Epithelial cell of esophagus (primary cell): ENCODE measurements around the gene CELF1.

Experiments used
- DNase-seq: peaks from one replicate; pipeline ENCODE4 v3.0.0; 2010; ENCODE audit warnings: low read depth
- H3K4me3 ChIP-seq: 2 replicates; pipeline ENCODE4 v1.5.1; 2011; ENCODE audit warnings: mild to moderate bottlenecking, low read length, control low read depth
- TF ChIP-seq, protein P1 (sequence below): IDR thresholded peaks from 2 replicates; pipeline ENCODE4 v1.5.1; 2011; ENCODE audit warnings: low read depth, mild to moderate bottlenecking, low read length, control low read depth, inconsistent platforms; ENCODE audit not compliant: insufficient read depth; ENCODE audit errors: missing control alignments

The CELF1 gene

DNA sequence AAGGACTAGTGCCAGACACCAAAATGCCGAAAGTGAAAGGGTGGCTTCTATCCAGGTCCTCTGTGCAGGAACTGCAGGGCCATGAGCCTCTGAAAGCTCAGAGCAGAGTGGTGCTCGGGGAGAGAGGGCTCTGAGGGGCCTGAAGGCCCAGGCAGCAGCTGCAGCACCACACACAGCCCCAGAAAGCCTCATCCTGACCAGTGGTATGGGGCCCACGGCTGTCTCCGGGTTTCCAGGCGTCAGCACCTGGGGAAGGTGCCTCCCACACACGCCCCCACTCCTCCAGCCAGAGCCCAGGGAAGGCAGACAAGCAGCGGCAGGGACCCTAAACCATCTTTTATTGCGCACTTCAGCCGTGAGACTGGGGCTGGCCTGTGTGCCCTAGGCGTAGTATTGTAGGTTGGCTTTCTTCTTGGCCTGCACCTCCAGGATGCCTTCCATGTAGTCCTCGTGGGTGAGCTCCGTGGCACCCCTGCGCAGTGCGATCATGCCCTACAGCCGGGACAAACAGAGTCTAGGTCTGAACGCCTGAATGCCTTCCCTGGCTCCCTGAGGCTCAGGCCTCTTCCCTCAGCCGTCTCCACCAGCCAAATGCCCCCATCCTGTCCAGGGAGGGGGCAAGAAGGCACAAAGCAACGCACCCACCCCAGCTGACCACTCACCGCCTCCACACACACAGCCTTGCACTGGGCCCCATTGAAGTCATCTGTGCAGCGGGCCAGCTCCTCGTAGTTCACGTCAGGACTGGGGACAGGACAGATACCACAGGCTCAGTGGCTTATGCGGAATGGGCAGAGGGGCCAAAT, 134.3 kb downstream of the CELF1 start:
- H3K4me3 ChIP-seq = no peak overlapping the region
- no peak for DNase-seq
- TF ChIP-seq, protein P1, sequence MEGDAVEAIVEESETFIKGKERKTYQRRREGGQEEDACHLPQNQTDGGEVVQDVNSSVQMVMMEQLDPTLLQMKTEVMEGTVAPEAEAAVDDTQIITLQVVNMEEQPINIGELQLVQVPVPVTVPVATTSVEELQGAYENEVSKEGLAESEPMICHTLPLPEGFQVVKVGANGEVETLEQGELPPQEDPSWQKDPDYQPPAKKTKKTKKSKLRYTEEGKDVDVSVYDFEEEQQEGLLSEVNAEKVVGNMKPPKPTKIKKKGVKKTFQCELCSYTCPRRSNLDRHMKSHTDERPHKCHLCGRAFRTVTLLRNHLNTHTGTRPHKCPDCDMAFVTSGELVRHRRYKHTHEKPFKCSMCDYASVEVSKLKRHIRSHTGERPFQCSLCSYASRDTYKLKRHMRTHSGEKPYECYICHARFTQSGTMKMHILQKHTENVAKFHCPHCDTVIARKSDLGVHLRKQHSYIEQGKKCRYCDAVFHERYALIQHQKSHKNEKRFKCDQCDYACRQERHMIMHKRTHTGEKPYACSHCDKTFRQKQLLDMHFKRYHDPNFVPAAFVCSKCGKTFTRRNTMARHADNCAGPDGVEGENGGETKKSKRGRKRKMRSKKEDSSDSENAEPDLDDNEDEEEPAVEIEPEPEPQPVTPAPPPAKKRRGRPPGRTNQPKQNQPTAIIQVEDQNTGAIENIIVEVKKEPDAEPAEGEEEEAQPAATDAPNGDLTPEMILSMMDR = no peak

DNA sequence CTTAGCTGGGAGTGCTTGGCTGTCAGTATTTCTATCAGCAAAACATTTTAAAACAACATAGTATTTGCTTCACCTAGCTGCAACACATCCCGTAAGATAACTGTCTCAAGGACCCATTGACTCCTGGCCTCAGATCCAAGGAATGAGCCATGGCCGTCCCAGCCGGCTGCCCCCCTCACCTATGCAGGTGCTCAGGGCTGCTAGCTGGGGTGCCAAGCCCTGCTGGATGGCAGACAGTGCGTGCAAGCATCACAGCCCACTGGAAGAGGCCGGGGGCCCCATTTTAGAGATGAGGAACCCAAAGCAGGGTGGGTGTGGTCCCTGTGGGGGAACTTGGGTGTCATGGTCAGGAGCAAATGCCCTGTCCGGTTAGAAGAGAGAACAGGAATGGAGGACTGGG, 135.2 kb downstream of the CELF1 start:
- no peak overlapping the region for H3K4me3 ChIP-seq
- DNase-seq = no peak
- TF ChIP-seq, protein P1 = no peak

DNA sequence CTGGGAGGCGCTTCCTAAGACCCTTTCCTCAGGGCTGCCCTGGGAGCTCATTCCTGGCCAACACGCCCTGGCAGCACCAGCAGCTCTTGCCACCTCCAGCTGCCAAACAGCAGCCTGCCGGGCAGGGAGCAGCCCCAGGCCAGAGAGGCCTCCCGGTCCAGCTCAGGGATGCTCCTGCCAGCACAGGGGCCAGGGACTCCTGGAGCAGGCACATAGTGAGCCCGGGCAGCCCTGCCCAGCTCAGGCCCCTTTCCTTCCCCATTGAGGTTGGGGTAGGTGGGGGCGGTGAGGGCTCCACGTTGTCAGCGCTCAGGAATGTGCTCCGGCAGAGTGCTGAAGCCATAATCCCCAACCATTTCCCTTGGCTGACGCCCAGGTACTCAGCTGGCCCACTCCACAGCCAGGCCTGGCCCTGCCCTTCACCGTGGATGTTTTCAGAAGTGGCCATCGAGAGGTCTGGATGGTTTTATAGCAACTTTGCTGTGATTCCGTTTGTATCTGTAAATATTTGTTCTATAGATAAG, 136.9 kb downstream of the CELF1 start:
- DNase-seq = peak; percentile 91
- H3K4me3 ChIP-seq = no peak overlapping the region
- TF ChIP-seq, protein P1 = no peak
